ENCODE results near the gene ZNF496.

The ZNF496 gene

DNA sequence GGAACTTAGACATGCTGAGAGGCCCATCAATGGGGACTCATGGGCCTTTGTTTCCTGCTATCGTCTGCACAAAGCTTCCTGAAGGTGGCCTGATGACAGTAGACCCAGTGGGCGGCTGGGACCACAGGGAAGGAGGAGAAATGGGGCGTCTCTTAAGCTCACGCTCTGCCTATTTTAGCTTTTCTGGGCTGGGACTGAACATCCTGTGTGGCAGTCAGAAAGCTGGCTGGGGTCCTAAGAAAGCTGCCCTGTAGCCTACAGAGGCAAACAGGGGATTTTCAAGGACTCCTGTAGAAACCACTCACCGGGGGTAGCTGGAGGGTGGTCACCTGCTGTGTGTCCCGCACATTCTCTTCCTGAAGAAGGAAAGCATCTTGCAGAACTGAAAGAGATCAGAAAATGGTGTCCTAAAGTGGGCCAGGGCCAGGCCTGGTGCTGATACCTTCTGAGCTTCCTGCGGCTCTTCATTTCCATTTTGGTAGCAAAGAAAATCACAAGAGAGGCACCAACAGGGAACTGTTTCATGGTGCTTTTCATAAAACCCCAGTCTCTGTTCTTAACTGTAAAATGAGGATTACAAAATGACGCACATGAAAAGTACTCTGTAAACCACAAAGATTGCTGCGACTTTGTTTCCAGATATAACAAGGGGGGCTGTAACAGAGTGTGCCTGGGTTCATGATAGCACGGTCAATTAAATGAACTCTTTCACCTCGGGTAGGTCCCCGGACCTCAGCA lies 8.6 kb downstream of the ZNF496 start:
- TF ChIP-seq, protein P1, sequence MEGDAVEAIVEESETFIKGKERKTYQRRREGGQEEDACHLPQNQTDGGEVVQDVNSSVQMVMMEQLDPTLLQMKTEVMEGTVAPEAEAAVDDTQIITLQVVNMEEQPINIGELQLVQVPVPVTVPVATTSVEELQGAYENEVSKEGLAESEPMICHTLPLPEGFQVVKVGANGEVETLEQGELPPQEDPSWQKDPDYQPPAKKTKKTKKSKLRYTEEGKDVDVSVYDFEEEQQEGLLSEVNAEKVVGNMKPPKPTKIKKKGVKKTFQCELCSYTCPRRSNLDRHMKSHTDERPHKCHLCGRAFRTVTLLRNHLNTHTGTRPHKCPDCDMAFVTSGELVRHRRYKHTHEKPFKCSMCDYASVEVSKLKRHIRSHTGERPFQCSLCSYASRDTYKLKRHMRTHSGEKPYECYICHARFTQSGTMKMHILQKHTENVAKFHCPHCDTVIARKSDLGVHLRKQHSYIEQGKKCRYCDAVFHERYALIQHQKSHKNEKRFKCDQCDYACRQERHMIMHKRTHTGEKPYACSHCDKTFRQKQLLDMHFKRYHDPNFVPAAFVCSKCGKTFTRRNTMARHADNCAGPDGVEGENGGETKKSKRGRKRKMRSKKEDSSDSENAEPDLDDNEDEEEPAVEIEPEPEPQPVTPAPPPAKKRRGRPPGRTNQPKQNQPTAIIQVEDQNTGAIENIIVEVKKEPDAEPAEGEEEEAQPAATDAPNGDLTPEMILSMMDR (IDR thresholded peaks at IDR 0.05; ENCODE audit: extremely low read depth, missing control alignments) = no peak
- no peak for DNase-seq (ENCODE audit: low spot score)

DNA sequence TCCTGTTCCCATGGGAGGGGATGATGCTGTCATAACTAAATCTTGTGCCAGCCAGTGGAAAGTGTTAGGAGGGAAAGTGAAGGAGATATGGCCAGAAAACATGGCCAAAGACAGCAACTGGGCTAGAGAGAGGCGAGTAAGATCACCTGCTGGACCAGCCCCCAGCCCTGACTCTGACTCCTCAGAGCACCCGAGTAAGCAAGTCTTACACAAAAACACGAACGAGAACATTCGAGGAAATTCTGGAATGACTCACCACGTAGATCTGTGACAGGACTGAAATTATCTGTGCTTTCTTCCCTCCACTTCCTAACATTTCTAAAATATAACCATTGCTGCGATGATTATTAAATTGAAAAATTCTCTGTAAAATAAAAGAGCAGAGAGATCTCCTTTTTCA lies 9.2 kb downstream of the ZNF496 start:
- TF ChIP-seq, protein P1 (IDR thresholded peaks at IDR 0.05; ENCODE audit: extremely low read depth, missing control alignments) = no peak
- no peak for DNase-seq (ENCODE audit: low spot score)

DNA sequence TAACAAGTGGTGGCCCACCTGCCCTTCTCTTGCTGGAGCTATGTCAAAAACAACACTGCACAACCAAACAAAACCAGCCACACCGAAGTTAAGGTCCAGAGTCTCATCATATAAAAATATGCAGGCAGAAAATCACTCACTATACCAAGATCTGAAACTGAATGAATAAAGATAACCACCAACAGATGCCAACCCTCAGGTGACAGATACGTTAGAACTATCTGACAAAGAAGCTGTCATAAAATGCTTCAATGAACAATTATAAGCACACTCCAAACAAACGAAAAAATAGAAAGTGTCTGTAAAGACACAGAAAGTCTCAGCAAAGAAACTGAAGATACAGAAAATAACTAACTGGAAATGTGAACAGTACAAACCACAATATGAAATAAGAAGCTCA lies 14.0 kb downstream of the ZNF496 start:
- TF ChIP-seq, protein P1 (IDR thresholded peaks at IDR 0.05; ENCODE audit: extremely low read depth, missing control alignments) = no peak
- DNase-seq (ENCODE audit: low spot score) = no peak

DNA sequence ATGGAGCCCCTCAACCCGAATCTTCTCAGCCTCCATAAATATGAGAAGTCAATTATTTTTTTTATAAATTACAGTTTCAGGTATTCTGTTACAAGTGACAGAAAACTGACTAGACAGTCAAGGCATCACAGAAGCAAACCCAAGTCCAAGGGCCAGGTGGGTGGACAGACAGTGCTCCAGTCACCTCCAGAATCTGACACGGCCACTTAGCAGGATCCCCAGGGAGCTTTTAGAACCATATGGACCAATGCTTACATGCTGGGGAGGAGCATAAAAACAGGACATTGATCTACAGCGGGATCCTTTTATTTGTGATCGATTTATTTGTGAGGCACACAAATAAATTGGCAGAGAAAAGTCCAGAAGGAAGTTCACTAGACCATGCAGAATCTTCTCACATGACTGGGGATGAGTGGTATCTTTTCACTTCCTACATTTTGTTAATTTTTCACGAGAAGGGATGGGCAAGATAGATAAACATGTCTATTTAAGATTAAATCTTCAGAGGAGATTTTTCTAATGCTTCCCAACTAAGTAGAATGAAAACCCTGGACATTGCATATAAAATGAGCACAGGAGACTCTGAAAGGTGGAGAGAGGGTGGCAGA lies 15.0 kb downstream of the ZNF496 start:
- TF ChIP-seq, protein P1 (IDR thresholded peaks at IDR 0.05; ENCODE audit: extremely low read depth, missing control alignments) = no peak
- DNase-seq (ENCODE audit: low spot score) = no peak

DNA sequence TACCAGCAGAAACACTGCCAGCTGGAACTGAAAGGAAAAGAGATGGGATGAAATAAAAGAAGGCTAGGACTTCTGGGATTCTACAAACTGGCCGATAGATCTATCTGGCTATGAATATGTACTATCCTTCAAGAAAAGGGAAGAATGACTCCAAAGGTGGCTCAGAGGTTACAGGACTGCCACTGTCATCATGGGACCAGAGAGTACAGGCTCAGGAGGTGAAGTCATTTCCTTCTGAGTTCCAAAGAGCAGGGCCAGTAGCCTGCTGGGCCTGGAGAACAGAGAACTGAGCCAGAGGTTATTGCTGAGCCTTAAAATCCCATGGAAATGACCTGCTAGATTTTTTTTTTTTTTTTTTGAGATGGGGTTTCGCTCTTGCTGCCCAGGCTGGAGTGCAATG lies 27.6 kb downstream of the ZNF496 start:
- TF ChIP-seq, protein P1 (IDR thresholded peaks at IDR 0.05; ENCODE audit: extremely low read depth, missing control alignments) = no peak
- DNase-seq (ENCODE audit: low spot score) = no peak

DNA sequence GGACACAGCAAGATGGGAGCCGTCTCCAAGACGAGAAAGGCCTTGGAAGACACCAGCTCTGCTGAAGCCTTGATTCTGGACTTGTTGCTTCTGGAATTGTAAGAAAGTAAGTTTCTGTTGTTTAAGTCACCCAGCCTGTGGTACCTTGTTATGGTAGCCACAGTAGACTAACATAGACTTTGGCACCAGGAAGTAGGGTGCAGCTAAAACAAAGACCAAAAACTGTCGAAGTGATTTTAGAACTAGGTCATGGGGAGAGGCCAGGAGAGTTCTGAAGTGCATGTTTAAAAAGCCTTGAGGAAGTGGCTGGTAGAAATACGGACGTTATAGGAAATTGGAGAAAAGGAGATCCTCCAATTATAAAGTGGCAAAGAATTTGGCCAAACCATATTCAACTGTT lies 28.5 kb downstream of the ZNF496 start:
- TF ChIP-seq, protein P1 (IDR thresholded peaks at IDR 0.05; ENCODE audit: extremely low read depth, missing control alignments) = no peak
- no peak for DNase-seq (ENCODE audit: low spot score)

DNA sequence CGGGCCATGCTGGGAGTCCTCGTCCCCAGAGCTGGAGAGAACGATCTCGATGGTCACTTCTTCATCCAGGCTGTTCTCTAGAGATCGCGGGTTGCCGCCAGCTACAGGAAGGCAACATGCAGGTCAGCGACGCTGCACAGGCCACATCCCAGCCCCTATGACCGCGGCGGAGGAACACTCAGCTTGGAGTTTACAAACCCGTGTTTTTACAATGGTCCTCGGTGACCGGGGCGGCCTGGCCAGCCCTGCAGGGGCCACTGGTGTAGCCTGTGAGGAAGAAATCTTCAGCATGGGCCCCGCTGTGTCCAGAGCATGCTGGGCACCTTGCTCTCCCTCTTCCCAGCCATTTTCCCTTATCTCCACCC lies 30.5 kb downstream of the ZNF496 start:
- DNase-seq (ENCODE audit: low spot score) = no peak
- TF ChIP-seq, protein P1 (IDR thresholded peaks at IDR 0.05; ENCODE audit: extremely low read depth, missing control alignments) = no peak
